Measurements from ENCODE around the gene TMEM108. TPM values are rescaled to one million over a fixed set of nuclear protein-coding genes. Genes with fewer than 3 reads are reported as not detected.

Gene TMEM108
- total RNA-seq, 6 experiments from 2014 or later = not detected

DNA sequence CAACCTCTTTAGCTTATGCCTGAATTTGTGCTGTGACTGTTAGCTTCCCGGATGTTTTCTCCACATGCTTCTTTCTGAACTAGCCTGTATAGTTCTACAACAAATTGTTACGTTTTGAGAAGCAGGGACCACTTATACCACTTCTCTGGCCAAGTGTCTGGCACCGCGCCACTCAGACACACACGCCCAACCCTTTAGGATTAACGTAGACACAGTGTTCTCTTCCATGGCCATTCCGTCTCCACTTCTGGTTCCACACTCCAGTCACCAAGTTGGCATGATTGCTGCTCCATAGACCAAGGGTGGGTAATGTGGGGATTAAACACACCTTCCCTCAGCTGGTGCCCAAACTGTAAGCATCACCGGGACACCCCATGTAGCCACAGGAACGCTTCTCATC, 755 bp upstream of the TMEM108 start:
- no peaks in the 10 kb centered on the region for H3K4me1 Mint-ChIP-seq (ENCODE audit: low read depth)

DNA sequence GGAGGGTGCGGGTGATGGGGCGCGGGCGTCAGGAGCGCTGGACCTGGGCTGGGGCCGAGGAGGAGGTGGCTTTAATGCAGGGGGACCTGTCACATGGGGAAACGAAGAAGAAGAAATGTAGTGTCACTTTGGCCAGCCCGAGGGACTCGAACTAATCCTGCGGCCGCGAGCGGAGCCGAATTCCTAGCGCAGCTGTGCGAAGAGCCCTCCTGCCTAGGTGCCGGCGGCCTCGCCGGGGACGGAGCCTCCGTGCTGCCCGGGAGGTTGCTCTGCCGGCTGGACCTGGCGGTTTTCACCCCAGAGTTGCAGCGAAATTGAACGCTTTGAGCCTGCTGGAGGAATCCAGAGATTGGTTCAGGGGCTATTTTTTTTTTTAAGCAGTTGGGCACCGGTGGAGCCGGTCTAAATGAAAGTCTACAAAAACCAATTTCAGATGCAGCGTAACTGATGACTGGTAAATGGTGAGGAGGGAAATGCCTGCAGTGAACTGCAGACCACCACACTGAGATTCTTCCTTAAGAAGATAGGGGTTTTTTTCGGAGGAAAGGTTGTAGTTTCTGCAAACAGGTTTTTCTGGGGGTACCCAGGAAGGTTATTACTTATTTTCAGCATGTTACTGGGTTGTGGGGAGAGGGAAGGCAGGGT, 662 bp downstream of the TMEM108 start:
- Mint-ChIP-seq H3K27ac (no peak overlapping the region), H3K27me3 (ENCODE audit: insufficient read depth) (peaks cover 35% of the 10 kb centered on the region), H3K4me1 (ENCODE audit: low read depth) (no peaks in the 10 kb centered on the region), H3K4me3 (no peak overlapping the region), H3K9me3 (no peaks in the 10 kb centered on the region), H3K36me3 (ENCODE audit: low read depth) (no peaks in the 10 kb centered on the region)
- TF ChIP-seq, protein P1, sequence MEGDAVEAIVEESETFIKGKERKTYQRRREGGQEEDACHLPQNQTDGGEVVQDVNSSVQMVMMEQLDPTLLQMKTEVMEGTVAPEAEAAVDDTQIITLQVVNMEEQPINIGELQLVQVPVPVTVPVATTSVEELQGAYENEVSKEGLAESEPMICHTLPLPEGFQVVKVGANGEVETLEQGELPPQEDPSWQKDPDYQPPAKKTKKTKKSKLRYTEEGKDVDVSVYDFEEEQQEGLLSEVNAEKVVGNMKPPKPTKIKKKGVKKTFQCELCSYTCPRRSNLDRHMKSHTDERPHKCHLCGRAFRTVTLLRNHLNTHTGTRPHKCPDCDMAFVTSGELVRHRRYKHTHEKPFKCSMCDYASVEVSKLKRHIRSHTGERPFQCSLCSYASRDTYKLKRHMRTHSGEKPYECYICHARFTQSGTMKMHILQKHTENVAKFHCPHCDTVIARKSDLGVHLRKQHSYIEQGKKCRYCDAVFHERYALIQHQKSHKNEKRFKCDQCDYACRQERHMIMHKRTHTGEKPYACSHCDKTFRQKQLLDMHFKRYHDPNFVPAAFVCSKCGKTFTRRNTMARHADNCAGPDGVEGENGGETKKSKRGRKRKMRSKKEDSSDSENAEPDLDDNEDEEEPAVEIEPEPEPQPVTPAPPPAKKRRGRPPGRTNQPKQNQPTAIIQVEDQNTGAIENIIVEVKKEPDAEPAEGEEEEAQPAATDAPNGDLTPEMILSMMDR (IDR thresholded peaks at IDR 0.05) = no peak
- DNase-seq = no peak

More for the DNA sequence above, 755 bp upstream of the TMEM108 start:
- no peak for DNase-seq
- H3K9me3 Mint-ChIP-seq = no peaks in the 10 kb centered on the region
- TF ChIP-seq, protein P1 (IDR thresholded peaks at IDR 0.05) = no peak
- H3K4me3 Mint-ChIP-seq = no peak overlapping the region
- H3K27me3 Mint-ChIP-seq (ENCODE audit: insufficient read depth) = peaks cover 35% of the 10 kb centered on the region
- H3K36me3 Mint-ChIP-seq (ENCODE audit: low read depth) = no peaks in the 10 kb centered on the region
- H3K27ac Mint-ChIP-seq = no peak overlapping the region

DNA sequence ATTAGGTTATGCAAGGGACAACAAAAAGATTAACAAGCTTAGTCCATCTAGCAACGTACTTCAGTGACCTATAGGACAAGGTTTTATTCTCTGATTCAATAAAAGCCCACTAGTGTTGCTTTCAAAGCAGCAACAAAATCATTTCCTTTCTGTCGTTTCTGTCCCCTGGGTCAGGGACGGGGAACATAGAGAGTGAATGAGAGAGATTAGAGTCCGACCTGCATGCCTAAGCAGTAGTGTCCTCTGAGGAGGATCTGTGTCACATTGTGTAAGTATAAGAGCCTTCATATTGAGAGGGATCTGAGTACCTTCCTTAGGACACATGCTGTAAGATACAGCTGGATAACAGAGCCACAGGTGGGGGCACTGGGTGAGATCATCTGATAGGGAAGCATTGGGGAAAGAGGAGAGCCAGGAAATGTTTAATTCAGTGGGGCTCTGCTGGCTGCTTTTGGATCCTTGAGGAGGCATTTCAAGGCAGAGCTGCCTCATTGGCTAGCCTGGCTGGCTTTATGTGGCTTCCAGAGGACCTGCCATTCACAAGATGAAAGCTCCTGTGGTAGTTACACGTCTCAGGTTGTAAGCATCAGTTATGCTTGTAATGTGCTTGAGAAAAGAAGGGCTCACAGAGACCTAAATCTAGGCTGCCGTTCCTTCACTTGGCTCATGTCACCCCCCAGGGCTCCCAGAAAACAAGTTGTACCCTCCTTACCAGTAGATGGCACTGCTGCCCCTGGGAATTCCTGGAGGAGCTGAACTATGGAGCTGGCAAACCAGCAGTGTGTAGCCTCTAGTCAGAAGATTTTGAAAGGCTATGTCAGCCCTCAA, 2.7 kb downstream of the TMEM108 start:
- peak; percentile 69 for DNase-seq
- Mint-ChIP-seq H3K4me1 (ENCODE audit: low read depth) (no peaks in the 10 kb centered on the region), H3K36me3 (ENCODE audit: low read depth) (no peaks in the 10 kb centered on the region), H3K27ac (no peak overlapping the region), H3K9me3 (no peaks in the 10 kb centered on the region), H3K4me3 (no peak overlapping the region), H3K27me3 (ENCODE audit: insufficient read depth) (peaks cover 25% of the 10 kb centered on the region)
- TF ChIP-seq, protein P1 (IDR thresholded peaks at IDR 0.05) = peak; percentile 88

DNA sequence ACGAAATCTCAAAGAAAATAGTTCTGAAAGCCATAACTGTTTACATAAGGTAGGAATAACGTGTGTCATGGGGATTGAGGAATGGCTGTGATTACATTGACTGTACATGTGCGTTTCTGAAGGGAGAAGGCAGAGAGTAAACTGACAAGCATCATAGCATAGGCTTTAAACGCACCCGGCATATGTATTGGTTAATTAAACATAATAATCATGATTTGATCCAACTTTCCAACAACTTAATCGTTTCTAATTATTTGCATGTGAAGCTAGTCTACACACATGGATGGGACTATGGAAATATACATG, 3.3 kb downstream of the TMEM108 start:
- DNase-seq = no peak
- H3K9me3 Mint-ChIP-seq = no peaks in the 10 kb centered on the region
- TF ChIP-seq, protein P1 (IDR thresholded peaks at IDR 0.05) = peak; percentile 31; the same call in 1 of the 2 replicates

DNA sequence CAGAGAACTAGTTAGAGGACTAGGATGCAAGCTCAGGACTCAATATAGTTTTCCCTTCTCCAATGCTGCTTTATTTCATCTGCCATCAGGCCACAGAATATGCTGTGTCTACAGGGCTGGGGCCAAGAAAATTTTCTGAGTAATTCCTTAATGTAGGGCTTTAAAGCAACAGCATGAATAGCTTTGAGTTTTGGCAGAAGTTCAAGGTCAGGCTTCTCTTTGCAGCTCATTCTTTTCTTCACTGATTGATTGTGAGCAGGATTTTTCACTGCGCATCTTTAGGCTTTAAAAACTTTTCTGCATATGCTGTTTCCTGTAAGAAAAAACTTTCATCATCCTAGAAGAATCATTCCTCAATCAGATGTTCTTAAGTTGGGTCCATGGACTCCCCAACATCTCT, 4.6 kb downstream of the TMEM108 start:
- TF ChIP-seq, protein P1 (IDR thresholded peaks at IDR 0.05) = no peak
- Mint-ChIP-seq H3K4me1 (ENCODE audit: low read depth) (no peaks in the 10 kb centered on the region), H3K27me3 (ENCODE audit: insufficient read depth) (peaks cover 16% of the 10 kb centered on the region), H3K36me3 (ENCODE audit: low read depth) (no peaks in the 10 kb centered on the region), H3K9me3 (no peaks in the 10 kb centered on the region), H3K4me3 (no peak overlapping the region), H3K27ac (no peak overlapping the region)
- DNase-seq = no peak

More for the DNA sequence above, 3.3 kb downstream of the TMEM108 start:
- H3K4me1 Mint-ChIP-seq (ENCODE audit: low read depth) = no peaks in the 10 kb centered on the region
- H3K4me3 Mint-ChIP-seq = no peak overlapping the region
- H3K27me3 Mint-ChIP-seq (ENCODE audit: insufficient read depth) = peaks cover 25% of the 10 kb centered on the region
- H3K27ac Mint-ChIP-seq = no peak overlapping the region
- no peaks in the 10 kb centered on the region for H3K36me3 Mint-ChIP-seq (ENCODE audit: low read depth)

Measured in HFFc6 (cell line).